ENCODE data around the gene REXO4. TPM values are rescaled to one million over a fixed set of nuclear protein-coding genes. Genes with fewer than 3 reads are reported as not detected.

The REXO4 gene
- total and polyA plus RNA-seq, 2 experiments from 2014 or later: 31.1 to 36.3 TPM

GRCh38 chr9:133457748-133458147 lies 39.9 kb upstream of the REXO4 start:
- no peaks in the 10 kb centered on the region for H3K27me3 ChIP-seq (ENCODE audit: insufficient read depth)
- H3K4me1 ChIP-seq (ENCODE audit: insufficient read depth): peaks cover 15% of the 10 kb centered on the region; the same call in 1 of the 2 replicates
- ATAC-seq (no peak), DNase-seq (ENCODE audit: low spot score) (no peak)
- peaks cover 13% of the 10 kb centered on the region; the same call in 1 of the 2 replicates for H3K79me2 ChIP-seq (replicated peaks; ENCODE audit: insufficient read depth)
- Mint-ChIP-seq H3K27me3 (ENCODE audit: insufficient read depth, low read depth, poor library complexity) (peaks cover 12% of the 10 kb centered on the region), H3K4me3 (no peak overlapping the region), H3K4me1 (peaks cover 14% of the 10 kb centered on the region), H3K27ac (no peak overlapping the region), H3K36me3 (ENCODE audit: low read depth) (no peaks in the 10 kb centered on the region), H3K9me3 (no peaks in the 10 kb centered on the region)
- no peaks in the 10 kb centered on the region for H3K9me2 ChIP-seq (ENCODE audit: insufficient read depth)
- no peak overlapping the region for H3K27ac ChIP-seq (ENCODE audit: low read depth)
- TF ChIP-seq ZNF331 (CRISPR knock-in tag; IDR thresholded peaks at IDR 0.05; ENCODE audit: low read depth): no peak
- TF ChIP-seq REST (IDR thresholded peaks at IDR 0.05; ENCODE audit: unreplicated experiment): no peak
- no peak for TF ChIP-seq ZNF462 (CRISPR knock-in tag; IDR thresholded peaks at IDR 0.05)
- no peak overlapping the region for H3K4me2 ChIP-seq
- no peaks in the 10 kb centered on the region for H3K36me3 ChIP-seq (ENCODE audit: insufficient read depth)
- no peak overlapping the region for H2AFZ ChIP-seq
- H4K20me1 ChIP-seq (replicated peaks; ENCODE audit: insufficient read depth): no peaks in the 10 kb centered on the region
- H3F3A ChIP-seq (replicated peaks; ENCODE audit: low read depth): 0 out of 2 replicates have a peak, but pooled peaks cover 5% of the 10 kb centered on the region
- no peak overlapping the region for H3K4me3 ChIP-seq

All from GM23338 (cell line).